ENCODE measurements around the gene PDCD1LG2.

PDCD1LG2 gene

GRCh38 chr9:5614985-5615384 lies 104.7 kb downstream of the PDCD1LG2 start:
- peaks cover 11% of the 10 kb centered on the region for H3K36me3 ChIP-seq
- H3K9me3 ChIP-seq: peaks cover under 1% of the 10 kb centered on the region; the same call in 1 of the 2 replicates
- H3K27me3 ChIP-seq: no peaks in the 10 kb centered on the region
- H3K27ac ChIP-seq: no peak overlapping the region
- no peak overlapping the region for H3K9ac ChIP-seq
- peaks cover 15% of the 10 kb centered on the region for H3K4me1 ChIP-seq
- no peak overlapping the region for H3K4me3 ChIP-seq
- no peak overlapping the region for H3K4me2 ChIP-seq
- H4K20me1 ChIP-seq: peaks cover 40% of the 10 kb centered on the region
- no peak for TF ChIP-seq Cebpa-rat (IDR thresholded peaks at IDR 0.05)

GRCh38 chr9:5617749-5618148 lies 107.4 kb downstream of the PDCD1LG2 start:
- no peak overlapping the region for H3K9ac ChIP-seq
- no peak overlapping the region for H3K4me3 ChIP-seq
- H3K27ac ChIP-seq: no peak overlapping the region
- TF ChIP-seq Cebpa-rat (IDR thresholded peaks at IDR 0.05): no peak
- peaks cover 44% of the 10 kb centered on the region for H4K20me1 ChIP-seq
- H3K4me1 ChIP-seq: peaks cover 15% of the 10 kb centered on the region
- peak overlapping the region; percentile 44 for H3K4me2 ChIP-seq
- peaks cover 4% of the 10 kb centered on the region; the same call in 1 of the 2 replicates for H3K9me3 ChIP-seq
- peaks cover 31% of the 10 kb centered on the region for H3K36me3 ChIP-seq
- no peaks in the 10 kb centered on the region for H3K27me3 ChIP-seq

- no peaks in the 10 kb centered on the region for H3K27me3 ChIP-seq
- H4K20me1 ChIP-seq: peaks cover 35% of the 10 kb centered on the region
- H3K4me3 ChIP-seq: no peak overlapping the region
- no peak overlapping the region for H3K4me2 ChIP-seq
- TF ChIP-seq Cebpa-rat (IDR thresholded peaks at IDR 0.05): no peak
- H3K4me1 ChIP-seq: peaks cover 21% of the 10 kb centered on the region
- H3K36me3 ChIP-seq: peaks cover 38% of the 10 kb centered on the region
- no peak overlapping the region for H3K9ac ChIP-seq
- H3K9me3 ChIP-seq: peaks cover 4% of the 10 kb centered on the region; the same call in 1 of the 2 replicates
- H3K27ac ChIP-seq: no peak overlapping the region
Observed at GRCh38 chr9:5620494-5620893, 110.2 kb downstream of the PDCD1LG2 start.
